DMS 273 treated with DMSO at 0.1 percent for 48 hours (cell line): ENCODE measurements around the gene C10orf53.

ENCODE experiments used
- DNase-seq: peaks from one replicate; lab custom pipeline; 2025; lab: John Stamatoyannopoulos, UW

C10orf53 gene

DNA sequence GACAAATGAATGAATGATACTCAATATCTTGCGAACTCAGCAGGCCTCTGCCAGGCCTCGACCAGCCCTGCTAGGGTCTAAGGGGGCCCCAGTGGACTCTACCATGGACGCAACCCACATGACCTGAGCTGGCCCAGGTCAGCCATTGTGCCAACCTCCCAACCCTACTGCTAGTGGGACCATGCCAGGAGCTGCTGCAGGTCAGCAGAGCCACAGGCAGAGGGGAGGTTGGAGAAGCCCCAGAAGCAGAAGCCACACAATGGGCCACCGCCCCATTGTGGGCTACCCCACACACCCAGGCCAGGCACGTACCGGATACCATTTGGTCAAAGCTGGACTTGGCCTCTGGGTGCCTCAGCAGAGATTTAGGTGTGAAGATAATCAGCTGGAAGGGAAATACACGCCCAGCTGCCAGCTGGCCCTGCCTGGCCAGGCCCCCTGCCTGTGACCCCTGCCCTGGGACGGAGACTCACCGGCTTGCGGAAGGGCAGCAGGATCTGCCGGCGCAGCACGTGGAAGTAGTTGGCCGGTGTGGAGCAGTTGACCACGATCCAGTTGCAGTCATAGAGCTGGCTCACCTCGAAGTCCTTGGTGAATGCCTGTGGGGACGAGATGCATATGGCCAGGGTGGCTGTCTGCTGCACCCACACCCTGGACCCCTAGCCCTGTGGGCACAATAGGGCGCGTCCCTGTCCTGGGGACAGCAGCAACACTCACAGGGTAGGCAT, 58.2 kb downstream of the C10orf53 start:
- no peak for DNase-seq

DNA sequence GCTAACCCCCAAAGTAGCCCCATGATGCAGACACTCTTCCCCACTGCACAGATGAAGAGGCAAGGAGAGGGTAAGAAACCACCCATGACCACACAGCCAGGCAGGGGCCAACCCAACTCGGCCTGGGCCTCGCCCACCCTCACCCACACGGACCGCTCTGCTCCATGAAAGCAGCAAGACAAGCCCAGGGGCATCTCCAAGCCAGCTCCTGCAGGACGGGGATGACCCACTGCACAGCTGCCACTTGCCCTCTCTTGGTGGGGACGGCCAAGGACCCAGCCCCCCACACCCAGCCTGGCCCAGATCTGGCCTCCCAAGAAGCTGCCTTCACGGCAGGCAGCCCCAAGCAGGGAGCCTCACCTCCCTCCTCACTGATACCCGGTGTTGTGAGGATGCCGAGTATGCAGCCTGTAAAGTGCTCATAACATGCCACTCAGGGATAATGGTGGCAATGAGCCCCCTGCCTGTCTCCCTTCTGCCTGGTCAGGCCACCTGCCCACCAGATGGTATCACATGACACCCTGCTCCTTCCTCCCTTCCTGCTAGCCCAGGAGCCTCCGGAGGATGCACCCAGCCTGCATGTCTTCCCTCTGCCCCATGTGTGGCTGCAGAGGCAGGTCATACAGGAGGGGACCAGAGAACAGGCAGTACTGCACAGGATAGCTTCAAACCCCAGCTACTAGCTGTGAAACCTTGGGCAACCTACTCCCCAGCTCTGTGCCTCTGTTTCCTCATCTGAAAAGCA, 59.3 kb downstream of the C10orf53 start:
- DNase-seq, result no peak

DNA sequence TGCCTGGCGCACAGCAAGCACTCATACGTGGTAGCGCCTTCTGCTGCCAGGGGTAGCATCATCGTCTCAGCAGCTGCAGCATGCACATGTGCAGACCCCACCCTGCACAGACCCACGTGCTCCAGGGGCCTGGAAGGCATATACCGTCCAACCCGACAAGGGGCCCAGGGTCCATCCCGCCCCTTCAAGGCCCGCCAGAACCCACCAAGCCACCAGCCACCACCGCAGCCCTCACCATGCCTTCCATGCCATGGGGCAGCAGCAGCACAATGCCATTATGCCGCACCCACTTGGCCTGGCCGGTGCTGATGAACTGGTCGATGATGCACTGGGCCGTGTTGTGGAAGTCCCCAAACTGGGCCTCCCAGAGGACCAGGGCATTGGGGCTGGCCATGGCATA, 60.0 kb downstream of the C10orf53 start:
- DNase-seq, result no peak

DNA sequence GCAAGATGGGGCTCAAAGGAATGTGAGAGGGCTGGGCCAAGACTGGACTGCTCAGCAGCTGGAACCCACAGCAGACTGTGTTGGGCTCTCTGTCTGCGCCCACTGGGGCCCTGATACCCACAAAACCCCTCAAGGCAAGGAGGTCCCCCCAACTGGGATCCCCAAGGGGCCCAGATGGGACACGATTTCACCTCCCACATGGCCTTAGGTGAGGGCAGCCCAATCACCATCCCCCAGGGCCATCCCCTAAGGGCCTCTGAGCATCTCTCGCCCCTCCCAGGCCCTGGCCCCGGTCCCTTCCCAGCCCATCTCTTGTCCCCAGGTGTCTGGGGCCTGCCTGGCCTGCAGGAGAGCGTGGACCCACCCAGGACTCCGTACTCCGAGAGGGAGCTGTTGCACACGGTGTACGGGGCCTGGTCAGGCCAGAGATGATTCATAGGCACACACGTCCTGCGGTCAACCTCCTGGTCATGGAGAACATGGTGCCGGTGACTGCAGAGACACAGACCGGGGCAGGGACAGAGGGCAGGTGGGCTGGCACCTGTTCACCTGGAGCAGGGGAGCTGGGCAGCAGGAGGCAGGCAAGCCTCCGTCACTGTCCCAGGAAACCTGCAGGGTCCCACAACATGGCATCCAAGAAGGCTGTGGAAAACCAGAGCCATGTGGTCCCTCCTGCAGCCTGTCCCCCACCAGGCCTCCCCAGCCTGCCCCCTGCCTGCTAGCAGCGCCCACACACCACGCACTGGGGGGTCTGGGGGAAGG, 61.1 kb downstream of the C10orf53 start:
- no peak for DNase-seq

DNA sequence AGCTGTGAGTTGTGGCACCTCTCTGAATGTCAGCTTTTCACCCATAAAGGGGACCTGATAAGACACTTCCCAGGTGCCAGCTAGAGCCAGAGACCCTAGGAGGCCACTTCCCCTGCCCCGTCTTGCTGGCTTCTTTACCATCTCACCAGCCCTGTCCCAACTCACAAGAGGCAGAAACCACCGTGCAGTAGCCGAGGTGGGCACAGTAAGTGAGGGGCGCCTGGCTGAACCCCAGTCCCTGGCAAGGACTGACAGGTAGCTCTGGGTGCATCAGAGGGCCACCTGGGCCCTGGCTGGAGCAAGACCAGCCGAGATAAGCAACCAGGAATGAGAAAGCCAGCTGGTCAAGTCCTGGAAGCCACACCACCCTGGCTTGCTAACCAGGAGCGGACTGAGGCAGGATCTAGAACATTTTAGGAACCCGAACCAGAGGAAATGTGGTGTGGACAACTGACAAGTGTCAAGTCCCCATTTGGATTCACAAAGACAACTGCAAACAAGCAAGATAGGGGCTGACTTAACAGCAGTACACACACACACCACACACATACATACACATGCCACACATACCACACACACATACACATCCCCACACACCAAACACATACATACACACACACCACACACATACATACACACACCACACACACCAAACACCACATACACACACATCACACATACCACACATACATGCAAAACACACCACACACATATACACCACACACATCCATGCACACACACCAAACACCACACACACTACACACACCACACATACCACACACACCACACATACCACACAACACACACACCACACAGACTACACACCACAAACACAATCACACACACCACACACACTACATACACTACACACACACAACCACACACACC, 61.9 kb downstream of the C10orf53 start:
- DNase-seq, result no peak

DNA sequence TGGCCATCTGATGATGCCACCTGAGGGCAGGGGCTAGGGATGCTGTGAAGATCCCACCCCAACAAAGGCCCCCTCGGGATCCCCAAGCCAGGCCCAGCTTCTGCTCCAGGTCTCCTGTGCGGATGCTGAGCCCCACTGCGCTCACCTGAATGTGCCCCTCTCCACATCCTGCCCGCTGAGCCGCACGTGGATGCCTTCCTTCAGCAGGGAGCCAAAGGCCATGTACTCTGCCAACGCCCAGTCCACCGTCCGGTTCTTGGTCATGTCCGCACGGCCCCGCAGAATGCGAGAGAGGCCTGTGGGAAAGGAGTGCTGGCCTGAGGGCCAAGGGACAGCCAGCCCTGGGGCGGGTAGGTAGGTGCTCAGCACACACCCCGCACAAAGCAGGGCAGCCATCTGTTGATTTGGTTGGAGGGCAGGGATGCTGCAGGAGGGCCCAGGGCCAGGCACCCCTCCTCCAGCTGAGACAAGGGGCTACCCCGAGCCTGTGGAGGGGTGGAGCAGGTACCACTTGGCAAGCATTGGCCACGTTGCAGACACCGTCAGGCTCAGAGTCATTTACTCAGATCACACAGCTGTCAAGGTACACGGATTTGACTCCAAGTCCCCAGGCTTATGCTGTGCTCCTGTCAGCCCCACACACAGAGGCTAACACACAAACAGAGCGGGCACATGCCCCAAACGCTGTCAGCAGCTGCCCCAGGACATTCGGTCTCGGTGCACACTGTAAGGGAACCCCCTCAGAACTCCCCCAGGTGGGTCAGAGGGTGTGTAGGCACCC, 63.4 kb downstream of the C10orf53 start:
- no peak for DNase-seq

DNA sequence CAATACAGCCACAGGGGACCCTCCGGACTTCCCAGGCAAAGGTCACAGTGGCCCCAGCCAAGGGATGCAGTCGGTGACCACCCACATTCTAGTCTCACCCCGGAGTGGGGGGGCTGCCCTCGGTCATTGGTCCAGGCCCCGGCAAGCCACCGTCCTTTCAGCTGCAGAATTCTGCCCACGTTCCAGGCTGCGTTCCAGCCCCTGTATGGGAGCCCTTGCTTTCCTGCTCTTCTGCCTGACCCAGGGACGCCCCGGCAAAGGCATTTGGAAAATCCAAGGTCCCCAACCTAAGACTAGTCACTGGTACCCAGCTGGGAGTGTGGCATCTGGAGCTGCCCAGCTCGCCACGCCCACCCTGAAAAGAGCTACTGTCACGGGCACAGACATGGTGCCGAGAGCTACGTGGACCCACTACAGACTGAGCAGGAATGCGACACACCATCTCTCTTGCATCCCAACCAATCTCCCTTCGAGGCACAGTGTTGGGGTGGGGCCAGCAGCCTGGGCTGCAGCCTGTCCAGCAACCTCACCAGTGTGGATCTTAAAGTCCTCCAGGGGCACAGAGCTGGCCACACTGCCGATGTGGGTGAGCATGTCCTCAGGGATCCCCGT, 64.1 kb downstream of the C10orf53 start:
- DNase-seq, result no peak

DNA sequence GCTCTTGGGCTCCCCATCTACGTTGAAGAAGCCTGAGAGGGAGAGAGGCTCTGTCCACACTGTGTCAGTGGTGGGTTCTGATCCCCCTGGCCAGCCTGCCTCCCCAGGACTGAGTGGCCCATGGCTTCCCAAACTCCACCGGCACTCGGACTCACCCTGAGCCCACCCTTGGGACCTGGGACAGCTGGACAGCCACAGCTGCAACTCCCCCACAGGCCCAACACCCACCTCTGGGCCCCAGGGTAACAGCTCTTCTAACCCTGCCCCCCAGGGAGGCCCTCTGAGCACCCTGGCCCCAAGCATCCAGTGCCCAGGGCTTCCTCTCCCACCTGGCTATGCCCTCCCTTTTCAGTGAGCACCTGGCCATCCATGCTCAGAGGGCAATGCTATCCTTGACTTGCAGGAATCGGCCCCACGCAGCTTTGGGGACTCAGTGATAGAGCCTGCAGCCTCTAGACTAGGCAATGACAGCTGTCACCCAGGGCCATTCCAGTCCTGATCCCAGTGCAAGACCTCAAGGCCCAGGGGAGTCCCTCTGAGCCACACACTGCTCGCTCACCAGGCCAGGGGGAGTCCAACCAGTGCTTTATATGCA, 64.7 kb downstream of the C10orf53 start:
- no peak for DNase-seq

DNA sequence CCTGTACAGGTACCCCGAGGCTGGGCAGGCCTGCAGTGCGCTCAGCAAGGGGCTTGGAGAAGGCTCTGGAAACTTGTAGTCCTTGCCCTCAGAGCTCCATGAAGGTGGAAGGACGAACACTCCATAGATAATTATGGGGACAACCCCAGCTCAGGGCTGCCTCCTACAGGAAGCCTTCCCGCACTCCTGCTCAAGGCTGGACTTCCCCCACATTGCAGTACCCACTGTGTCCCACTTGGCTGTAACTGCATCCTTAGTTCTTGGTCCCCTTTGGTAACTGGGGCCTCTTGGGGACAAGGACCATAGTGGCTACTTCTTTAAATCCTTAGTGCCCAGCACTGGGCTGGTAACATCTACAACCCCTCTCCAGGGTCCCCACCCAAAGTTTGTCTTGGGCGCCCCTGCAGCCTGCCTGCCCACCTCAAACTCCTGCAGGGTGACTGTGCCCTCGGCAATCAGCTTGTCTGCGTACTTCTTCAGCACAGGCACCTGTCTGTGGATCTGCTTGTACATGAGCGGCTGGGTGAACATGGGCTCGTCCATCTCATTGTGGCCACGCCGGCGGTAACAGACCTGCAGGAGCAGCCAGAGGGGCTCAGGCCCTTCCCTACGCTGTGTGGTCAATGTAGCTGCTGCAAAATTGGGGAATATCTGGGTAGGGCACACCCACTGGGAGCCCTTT, 65.6 kb downstream of the C10orf53 start:
- DNase-seq, result no peak

DNA sequence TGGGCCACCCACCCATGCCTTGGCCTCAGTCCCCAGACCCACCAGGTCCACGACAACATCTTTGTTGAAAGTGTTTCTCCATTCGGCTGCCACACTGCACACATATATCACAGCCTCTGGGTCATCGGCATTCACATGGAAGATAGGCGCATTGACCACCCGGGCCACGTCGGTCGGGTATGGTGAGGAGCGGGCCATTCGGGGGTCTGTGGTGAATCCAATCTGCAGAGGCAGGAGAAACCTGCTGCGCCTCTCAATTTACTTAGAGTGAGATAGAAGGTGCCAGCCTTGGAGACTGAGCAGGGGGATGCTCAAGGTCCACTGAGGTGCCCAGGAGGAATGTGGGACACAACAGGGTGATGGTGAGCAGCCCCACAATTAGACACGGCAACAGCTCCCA, 66.3 kb downstream of the C10orf53 start:
- DNase-seq, result no peak

DNA sequence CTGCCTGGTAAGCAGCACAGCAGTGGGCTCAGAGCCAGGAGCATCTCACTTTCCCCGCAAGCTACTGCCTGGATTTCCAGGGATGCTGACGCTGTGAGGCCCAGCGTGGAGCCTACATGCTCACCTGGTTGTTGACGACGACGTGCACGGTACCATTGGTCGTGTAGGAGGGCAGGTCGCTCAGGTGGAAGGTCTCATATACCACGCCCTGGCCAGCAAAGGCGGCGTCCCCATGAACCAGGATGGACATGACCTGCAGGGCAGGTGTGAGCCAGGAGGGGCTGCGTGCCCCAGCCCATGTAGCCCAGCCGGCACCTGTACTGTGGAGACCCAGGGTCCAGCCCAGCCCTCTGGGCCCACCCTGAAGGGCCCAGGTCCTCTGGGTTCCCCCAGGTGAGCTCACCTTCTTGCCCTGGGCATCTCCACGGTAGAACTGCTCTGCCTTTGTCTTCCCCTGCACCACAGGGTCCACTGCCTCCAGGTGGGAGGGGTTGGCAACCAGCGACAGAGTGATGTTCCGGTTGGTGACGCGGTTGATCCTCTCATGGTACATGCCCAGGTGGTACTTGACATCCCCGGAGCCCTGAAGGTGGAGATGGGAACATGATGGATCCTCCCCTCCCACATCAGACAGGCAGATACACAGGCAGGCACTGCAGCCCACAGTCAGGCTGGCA, 67.3 kb downstream of the C10orf53 start:
- no peak for DNase-seq
